Measurements from ENCODE around the gene TBCD.

- TF ChIP-seq, protein P1, sequence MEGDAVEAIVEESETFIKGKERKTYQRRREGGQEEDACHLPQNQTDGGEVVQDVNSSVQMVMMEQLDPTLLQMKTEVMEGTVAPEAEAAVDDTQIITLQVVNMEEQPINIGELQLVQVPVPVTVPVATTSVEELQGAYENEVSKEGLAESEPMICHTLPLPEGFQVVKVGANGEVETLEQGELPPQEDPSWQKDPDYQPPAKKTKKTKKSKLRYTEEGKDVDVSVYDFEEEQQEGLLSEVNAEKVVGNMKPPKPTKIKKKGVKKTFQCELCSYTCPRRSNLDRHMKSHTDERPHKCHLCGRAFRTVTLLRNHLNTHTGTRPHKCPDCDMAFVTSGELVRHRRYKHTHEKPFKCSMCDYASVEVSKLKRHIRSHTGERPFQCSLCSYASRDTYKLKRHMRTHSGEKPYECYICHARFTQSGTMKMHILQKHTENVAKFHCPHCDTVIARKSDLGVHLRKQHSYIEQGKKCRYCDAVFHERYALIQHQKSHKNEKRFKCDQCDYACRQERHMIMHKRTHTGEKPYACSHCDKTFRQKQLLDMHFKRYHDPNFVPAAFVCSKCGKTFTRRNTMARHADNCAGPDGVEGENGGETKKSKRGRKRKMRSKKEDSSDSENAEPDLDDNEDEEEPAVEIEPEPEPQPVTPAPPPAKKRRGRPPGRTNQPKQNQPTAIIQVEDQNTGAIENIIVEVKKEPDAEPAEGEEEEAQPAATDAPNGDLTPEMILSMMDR (IDR thresholded peaks at IDR 0.05; ENCODE audit: low read depth, low read length) = no peak
- TF ChIP-seq POLR2A (IDR thresholded peaks at IDR 0.05; ENCODE audit: extremely low read depth, insufficient read length) = no peak
Measured at GRCh38 chr17:82821554-82821953, 69.7 kb downstream of the TBCD start.

Data from NB4 (cell line).